CD4-positive, alpha-beta T cell (primary cell): ENCODE results near the gene ATP2B1. TPM values are rescaled to one million over a fixed set of nuclear protein-coding genes. Genes with fewer than 3 reads are reported as not detected.

Experiments used
- ATAC-seq: fragments of 200-7000 bp; cut with Tn5 transposase; one replicate; pipeline ENCODE4 v1.10.0; 2022; ENCODE audit warnings: mild to moderate bottlenecking; ENCODE audit not compliant: poor library complexity
- CTCF ChIA-PET: fragments of 350-600 bp; sonication (Branson Sonifier 250); formaldehyde crosslinking; loops from one replicate; lab custom pipeline; 2021; ENCODE audit warnings: antibody characterized with exemption, inconsistent platforms; lab: Charles Lee
- POLR2A ChIA-PET: fragments of 350-600 bp; sonication (Branson Sonifier 250); formaldehyde crosslinking; loops from one replicate; lab custom pipeline; 2021; ENCODE audit warnings: antibody characterized with exemption, inconsistent platforms; lab: Charles Lee
- DNase-seq, 14 experiments: peaks; one replicate each; pipeline ENCODE4 v3.0.0-alpha.2; 2013 to 2020; ENCODE audit warnings: mixed read lengths in 2 of 14
- H3K27ac ChIP-seq, 2 donors: one replicate each; pipeline versions ENCODE4 v1.5.1 to v1.7.0; 2013; ENCODE audit warnings: low read length in 2 of 2, low read depth in 1 of 2, mild to moderate bottlenecking in 1 of 2
- H3K27me3 ChIP-seq, 2 experiments: 1 replicate in 1 of 2; 2 replicates in 1 of 2; pipeline versions ENCODE4 v1.6.1 to v1.7.0; 2013; ENCODE audit warnings: low read length in 2 of 2, control low read depth in 1 of 2, mild to moderate bottlenecking in 1 of 2, moderate library complexity in 1 of 2; ENCODE audit not compliant: insufficient read depth in 2 of 2, control insufficient read depth in 1 of 2
- H3K36me3 ChIP-seq: one replicate; pipeline ENCODE4 v1.6.1; 2013; ENCODE audit warnings: low read length, control low read depth; ENCODE audit not compliant: insufficient read depth
- H3K4me1 ChIP-seq: one replicate; pipeline ENCODE4 v1.6.1; 2013; ENCODE audit warnings: low read length, control low read depth; ENCODE audit not compliant: insufficient read depth
- H3K4me3 ChIP-seq: one replicate; pipeline ENCODE4 v1.5.1; 2013; ENCODE audit warnings: mild to moderate bottlenecking, low read length, moderate library complexity
- H3K9me3 ChIP-seq, 2 experiments: 1 replicate in 1 of 2; 2 replicates in 1 of 2; pipeline versions ENCODE4 v1.6.1 to v1.7.0; 2013; ENCODE audit warnings: low read length in 2 of 2, mild to moderate bottlenecking in 2 of 2, control low read depth in 1 of 2, moderate library complexity in 1 of 2; ENCODE audit not compliant: control insufficient read depth in 1 of 2, insufficient read depth in 1 of 2
- H3K27ac Mint-ChIP-seq: one replicate; pipeline ENCODE4 v1.8.0; 2020; ENCODE audit warnings: mixed read lengths
- H3K27me3 Mint-ChIP-seq: one replicate; pipeline ENCODE4 v1.8.0; 2021; ENCODE audit warnings: mixed read lengths
- H3K36me3 Mint-ChIP-seq: one replicate; pipeline ENCODE4 v1.8.0; 2021; ENCODE audit warnings: low read depth, mixed read lengths
- H3K4me1 Mint-ChIP-seq: one replicate; pipeline ENCODE4 v1.8.0; 2021; ENCODE audit warnings: low read depth, mixed read lengths
- H3K4me3 Mint-ChIP-seq: one replicate; pipeline ENCODE4 v1.8.0; 2020; ENCODE audit warnings: mild to moderate bottlenecking, mixed read lengths
- H3K9me3 Mint-ChIP-seq: one replicate; pipeline ENCODE4 v1.8.0; 2020; ENCODE audit warnings: mixed read lengths
- CTCF ChIP-seq: fragments of 200-600 bp; IDR thresholded peaks from one replicate; pipeline ENCODE4 v1.8.0; 2022; ENCODE audit warnings: antibody characterized with exemption, mild to moderate bottlenecking
- intact Hi-C, 2 experiments: fragments of 100-400 bp; cut with DNase I in 1 of 2; cut with micrococcal nuclease in 1 of 2; formaldehyde crosslinking; loops; one replicate each; pipeline versions ENCODE4 v1.15.1 to v1.9.0; 2023 to 2025; cut with DNase I, micrococcal nuclease
- total RNA-seq, 174 experiments: library from RNA in 2 of 174; stranded (reverse) in 2 of 174; gene quantifications; one replicate each; pipeline ENCODE4 v1.2.3 and lab custom pipeline; 2021 to 2026

The ATP2B1 gene
- total RNA-seq, 2 experiments from 2014 or later: 98.2 to 100 TPM

- intact Hi-C loops: no loop called here
- no peak for ATAC-seq
- H3K4me1 ChIP-seq: peaks cover 16% of the 10 kb centered on the region
- H3K27ac ChIP-seq: no peak overlapping the region
- no peaks in the 10 kb centered on the region for H3K9me3 Mint-ChIP-seq
- no peaks in the 10 kb centered on the region for H3K27me3 ChIP-seq
- no peaks in the 10 kb centered on the region for H3K9me3 ChIP-seq
- no peaks in the 10 kb centered on the region for H3K27me3 Mint-ChIP-seq
- H3K27ac Mint-ChIP-seq: no peak overlapping the region
- H3K36me3 Mint-ChIP-seq: no peaks in the 10 kb centered on the region
- DNase-seq: no peak
- TF ChIP-seq CTCF: no peak
- peak overlapping the region; percentile 12 for H3K4me3 Mint-ChIP-seq
- H3K36me3 ChIP-seq: no peaks in the 10 kb centered on the region
- POLR2A ChIA-PET: interaction anchor here (1.2 kb wide), 1 partner anchor 15 kb away, joined by 3 read pairs; no protein-coding TSS in a partner anchor
- no peak overlapping the region for H3K4me3 ChIP-seq
- CTCF ChIA-PET: interaction anchor here (1.1 to 2.7 kb wide), 2 partner anchors 11 to 32 kb away, joined by 3 to 13 read pairs; no protein-coding TSS in a partner anchor
- peaks cover 94% of the 10 kb centered on the region for H3K4me1 Mint-ChIP-seq
Measured at GRCh38 chr12:89694542-89694941, 14.1 kb downstream of the ATP2B1 start.

GRCh38 chr12:89693639-89694202, 14.9 kb downstream of the ATP2B1 start:
- Histone ChIP-seq H3K4me1 (peaks cover 16% of the 10 kb centered on the region), H3K27ac (no peak overlapping the region), H3K4me3 (no peak overlapping the region), H3K9me3 (no peaks in the 10 kb centered on the region), H3K27me3 (no peaks in the 10 kb centered on the region), H3K36me3 (no peaks in the 10 kb centered on the region)
- DNase-seq (no peak), ATAC-seq (no peak)
- H3K4me1 Mint-ChIP-seq: peaks cover 97% of the 10 kb centered on the region
- H3K4me3 Mint-ChIP-seq: no peak overlapping the region
- intact Hi-C loops: no loop called here
- no peaks in the 10 kb centered on the region for H3K9me3 Mint-ChIP-seq
- no peak for TF ChIP-seq CTCF
- no peak overlapping the region for H3K27ac Mint-ChIP-seq
- ChIA-PET CTCF (interaction anchor here (1.1 to 1.3 kb wide), 2 partner anchors 12 to 31 kb away, joined by 3 read pairs; no protein-coding TSS in a partner anchor), POLR2A (no interaction called here)
- no peaks in the 10 kb centered on the region for H3K36me3 Mint-ChIP-seq
- no peaks in the 10 kb centered on the region for H3K27me3 Mint-ChIP-seq

GRCh38 chr12:89692439-89692838, 16.2 kb downstream of the ATP2B1 start:
- intact Hi-C loops: no loop called here
- no peak for ATAC-seq
- Histone ChIP-seq H3K4me1 (peaks cover 10% of the 10 kb centered on the region), H3K27ac (no peak overlapping the region), H3K27me3 (no peaks in the 10 kb centered on the region), H3K9me3 (no peaks in the 10 kb centered on the region), H3K4me3 (no peak overlapping the region), H3K36me3 (no peaks in the 10 kb centered on the region)
- Mint-ChIP-seq H3K27ac (no peak overlapping the region), H3K27me3 (no peaks in the 10 kb centered on the region), H3K4me1 (peaks cover 95% of the 10 kb centered on the region), H3K36me3 (no peaks in the 10 kb centered on the region), H3K9me3 (no peaks in the 10 kb centered on the region), H3K4me3 (no peak overlapping the region)
- no peak for DNase-seq
- ChIA-PET POLR2A (interaction anchor here (1.6 kb wide), 1 partner anchor 17 kb away, joined by 8 read pairs; the partner anchor contains the start of gene ATP2B1), CTCF (interaction anchor here (1.3 kb wide), 1 partner anchor 13 kb away, joined by 3 read pairs; no protein-coding TSS in a partner anchor)
- TF ChIP-seq CTCF: no peak
